H1 (cell line): ENCODE measurements around the gene GPR39. TPM values are rescaled to one million over a fixed set of nuclear protein-coding genes. Genes with fewer than 3 reads are reported as not detected.

Experiments
- CTCF ChIA-PET: fragments of 300-600 bp; sonication (Branson Sonifier 250); formaldehyde crosslinking; loops from one replicate; lab custom pipeline; 2021; ENCODE audit not compliant: partially characterized antibody; lab: Charles Lee
- POLR2A ChIA-PET: fragments of 300-600 bp; sonication (Branson Sonifier 250); formaldehyde crosslinking; loops from one replicate; lab custom pipeline; 2021; ENCODE audit warnings: inconsistent platforms; ENCODE audit not compliant: partially characterized antibody; lab: Charles Lee
- DNase-seq, 2 experiments: peaks; one replicate each; pipeline versions ENCODE4 v3.0.0 to v3.0.0-alpha.2; 2010 to 2022; ENCODE audit warnings: low spot score in 2 of 2, low read depth in 1 of 2, mixed read lengths in 1 of 2
- FAIRE-seq: peaks from 2 replicates; lab custom pipeline; 2011; peaks lifted over from hg19 to GRCh38; lab: Jason Lieb, UNC
- H2AFZ ChIP-seq: 2 replicates; pipeline ENCODE4 v1.8.1; 2012; ENCODE audit warnings: low read length, inconsistent platforms
- H2AK5ac ChIP-seq: 2 replicates; pipeline ENCODE4 v1.6.1; 2013; ENCODE audit warnings: low read depth, low read length
- H2BK120ac ChIP-seq: replicated peaks from 2 replicates; pipeline ENCODE3; 2013; ENCODE audit warnings: low read depth, low read length, inconsistent platforms
- H2BK12ac ChIP-seq: 2 replicates; pipeline ENCODE4 v1.6.1; 2013; ENCODE audit warnings: low read depth, low read length
- H2BK15ac ChIP-seq: 2 replicates; pipeline ENCODE4 v1.6.1; 2013; ENCODE audit warnings: low read length
- H2BK20ac ChIP-seq: 2 replicates; pipeline ENCODE4 v1.6.1; 2013; ENCODE audit warnings: low read length
- H2BK5ac ChIP-seq: 2 replicates; pipeline ENCODE4 v1.6.1; 2013; ENCODE audit warnings: low read depth, low read length
- H3K14ac ChIP-seq: 2 replicates; pipeline ENCODE4 v1.6.1; 2013; ENCODE audit warnings: inconsistent platforms; ENCODE audit not compliant: insufficient read length
- H3K18ac ChIP-seq: 2 replicates; pipeline ENCODE4 v1.6.1; 2013; ENCODE audit warnings: low read length; ENCODE audit errors: extremely low read depth
- H3K23ac ChIP-seq: 2 replicates; pipeline ENCODE4 v1.6.1; 2013; ENCODE audit warnings: inconsistent platforms; ENCODE audit not compliant: insufficient read length
- H3K23me2 ChIP-seq: 2 replicates; pipeline ENCODE4 v1.6.1; 2013; ENCODE audit warnings: low read depth, low read length
- H3K27ac ChIP-seq: 2 replicates; pipeline ENCODE4 v1.6.1; 2011; ENCODE audit warnings: low read depth, low read length, inconsistent platforms
- H3K27me3 ChIP-seq, 4 experiments: replicated peaks in 1 of 4; 1 replicate in 1 of 4; 2 replicates in 3 of 4; pipeline versions ENCODE4 v1.6.1 to v1.8.1; 2011 to 2013; ENCODE audit warnings: low read length in 3 of 4, mild to moderate bottlenecking in 3 of 4, inconsistent platforms in 2 of 4, mixed read lengths in 2 of 4, moderate library complexity in 1 of 4; ENCODE audit not compliant: control insufficient read depth in 3 of 4, insufficient read depth in 3 of 4; ENCODE audit errors: extremely low read depth in 1 of 4
- H3K36me3 ChIP-seq, 4 experiments: 2 replicates each; pipeline versions ENCODE4 v1.6.1 to v1.8.1; 2011 to 2013; ENCODE audit warnings: mild to moderate bottlenecking in 4 of 4, low read length in 3 of 4, moderate library complexity in 2 of 4, control low read depth in 1 of 4, inconsistent platforms in 1 of 4; ENCODE audit not compliant: insufficient read depth in 4 of 4, control insufficient read depth in 2 of 4
- H3K4ac ChIP-seq: replicated peaks from 2 replicates; pipeline ENCODE3; 2013; ENCODE audit warnings: low read length, low read depth, mixed read lengths, inconsistent platforms; ENCODE audit not compliant: insufficient read length
- H3K4me1 ChIP-seq, 4 experiments: replicated peaks in 1 of 4; 1 replicate in 1 of 4; 2 replicates in 3 of 4; pipeline versions ENCODE4 v1.6.1 to v1.8.1; 2011 to 2013; ENCODE audit warnings: low read length in 3 of 4, inconsistent platforms in 2 of 4, mixed read lengths in 1 of 4; ENCODE audit not compliant: insufficient read depth in 4 of 4, control insufficient read depth in 3 of 4
- H3K4me2 ChIP-seq, 2 experiments: 2 replicates each; pipeline versions ENCODE4 v1.6.1 to v1.8.1; 2011 to 2013; ENCODE audit warnings: low read depth in 2 of 2, low read length in 2 of 2, control low read depth in 1 of 2, inconsistent platforms in 1 of 2, mild to moderate bottlenecking in 1 of 2; ENCODE audit not compliant: insufficient read depth in 1 of 2
- H3K4me3 ChIP-seq, 4 experiments: fragments of 200-600, 300-600 bp in 1 of 4; sonication (generic), shearing (Covaris generic), sonication (Bioruptor Twin) in 1 of 4; 2 replicates each; pipeline versions ENCODE4 v1.5.1 to v1.8.1; 2011 to 2016; ENCODE audit warnings: low read length in 4 of 4, low read depth in 3 of 4, control low read depth in 2 of 4, inconsistent platforms in 2 of 4, mild to moderate bottlenecking in 2 of 4, mixed read lengths in 1 of 4, moderate library complexity in 1 of 4; ENCODE audit not compliant: insufficient read depth in 2 of 4; ENCODE audit errors: extremely low read depth in 1 of 4
- H3K56ac ChIP-seq: replicated peaks from 2 replicates; pipeline ENCODE3; 2013; ENCODE audit warnings: low read depth, mild to moderate bottlenecking, mixed read lengths, low read length, inconsistent platforms; ENCODE audit not compliant: insufficient read length
- H3K79me1 ChIP-seq: 2 replicates; pipeline ENCODE4 v1.6.1; 2013; ENCODE audit warnings: low read depth, low read length, control low read depth
- H3K79me2 ChIP-seq, 2 experiments: 2 replicates each; pipeline versions ENCODE4 v1.6.1 to v1.8.1; 2012 to 2013; ENCODE audit warnings: low read length in 2 of 2, mild to moderate bottlenecking in 2 of 2, inconsistent platforms in 1 of 2; ENCODE audit not compliant: insufficient read depth in 2 of 2, control insufficient read depth in 1 of 2
- H3K9ac ChIP-seq, 4 experiments: replicated peaks in 1 of 4; 1 replicate in 1 of 4; 2 replicates in 3 of 4; pipeline versions ENCODE4 v1.6.1 to v1.8.1; 2011 to 2013; ENCODE audit warnings: low read depth in 3 of 4, low read length in 3 of 4, control low read depth in 2 of 4, mild to moderate bottlenecking in 2 of 4, moderate library complexity in 2 of 4, inconsistent platforms in 1 of 4; ENCODE audit errors: extremely low read depth in 1 of 4
- H3K9me3 ChIP-seq, 2 experiments: 2 replicates each; pipeline versions ENCODE4 v1.6.1 to v1.8.1; 2012 to 2013; ENCODE audit warnings: mild to moderate bottlenecking in 2 of 2, moderate library complexity in 2 of 2, control low read depth in 1 of 2, inconsistent platforms in 1 of 2, low read depth in 1 of 2, low read length in 1 of 2, mixed read lengths in 1 of 2; ENCODE audit not compliant: insufficient read depth in 2 of 2
- H4K20me1 ChIP-seq, 2 experiments: replicated peaks in 1 of 2; 2 replicates each; pipeline versions ENCODE3 to v1.8.1; 2011 to 2013; ENCODE audit warnings: inconsistent platforms in 2 of 2, low read length in 2 of 2, mild to moderate bottlenecking in 1 of 2; ENCODE audit not compliant: insufficient read depth in 2 of 2, control insufficient read depth in 1 of 2
- H4K5ac ChIP-seq: 2 replicates; pipeline ENCODE4 v1.6.1; 2013; ENCODE audit warnings: low read length, low read depth, mixed read lengths, inconsistent platforms; ENCODE audit not compliant: insufficient read length
- H4K8ac ChIP-seq: 2 replicates; pipeline ENCODE4 v1.8.0; 2013; ENCODE audit warnings: mild to moderate bottlenecking, moderate library complexity, low read length, inconsistent platforms; ENCODE audit not compliant: insufficient read depth; ENCODE audit errors: extremely low read depth
- H4K91ac ChIP-seq: replicated peaks from 2 replicates; pipeline ENCODE3; 2013; ENCODE audit warnings: low read length, mixed read lengths, inconsistent platforms; ENCODE audit not compliant: insufficient read length
- EGR1 ChIP-seq: IDR thresholded peaks from 2 replicates; pipeline ENCODE4 v1.6.1; 2011; ENCODE audit warnings: low read depth, low read length, borderline replicate concordance
- HDAC2 ChIP-seq, 2 experiments: fragments of 300-600 bp in 1 of 2; sonication (generic) in 1 of 2; IDR thresholded peaks; 2 replicates each; pipeline ENCODE4 v1.6.1; 2011 to 2012; ENCODE audit warnings: low read depth in 2 of 2, low read length in 2 of 2, mild to moderate bottlenecking in 2 of 2, moderate library complexity in 2 of 2, borderline replicate concordance in 1 of 2, inconsistent platforms in 1 of 2
- NRF1 ChIP-seq: IDR thresholded peaks from 2 replicates; pipeline ENCODE4 v1.6.1; 2011; ENCODE audit warnings: mild to moderate bottlenecking, low read depth, low read length, improper control_type of control experiment
- SP2 ChIP-seq: IDR thresholded peaks from 2 replicates; pipeline ENCODE4 v1.6.1; 2012; ENCODE audit warnings: mild to moderate bottlenecking, low read length, inconsistent platforms
- SRF ChIP-seq: IDR thresholded peaks from 2 replicates; pipeline ENCODE4 v1.6.1; 2011; ENCODE audit warnings: mild to moderate bottlenecking, low read depth, low read length, moderate library complexity
- SUZ12 ChIP-seq: fragments of 200-600 bp; sonication (generic); IDR thresholded peaks from 2 replicates; pipeline ENCODE4 v1.6.1; 2012; ENCODE audit warnings: mild to moderate bottlenecking, inconsistent platforms, low read length, moderate library complexity, mixed read lengths
- WGBS, 2 experiments: shearing (Covaris generic) in 1 of 2; methylation state at CpG; one replicate each; pipeline versions ENCODE4 v1.1.6 to v1.1.7; 2013 to 2015; ENCODE audit warnings: low lambda C conversion rate in 2 of 2, mixed read lengths in 2 of 2, inconsistent platforms in 1 of 2, low coverage in 1 of 2, missing lambda C conversion rate in 1 of 2; ENCODE audit not compliant: insufficient replicate concordance in 2 of 2, insufficient coverage in 1 of 2, insufficient read length in 1 of 2; ENCODE audit errors: extremely low coverage in 1 of 2, missing lambda C conversion rate in 1 of 2; 5-methylcytosine and 5-hydroxymethylcytosine counted together
- polyA plus RNA-seq, 7 experiments: library from polyadenylated mRNA; depleted of rRNA in 3 of 7; stranded (reverse) in 5 of 7; unstranded in 2 of 7; fragments of >200 nt in 5 of 7; fragments of 200-250 nt in 2 of 7; gene quantifications; 1 replicate in 5 of 7; 2 replicates in 1 of 7; 4 replicates in 1 of 7; pipeline versions ENCODE4 v1.2.1 to v1.2.3, GENCODE V29; 2011 to 2013; ENCODE audit warnings: missing spikeins in 2 of 7, mixed read lengths in 2 of 7
- total RNA-seq: library from RNA; stranded (reverse); fragmentation: NEBNext Ultra II Directional; extraction: Animal tissue kit (Norgen Biotek cat#: 25700); gene quantifications from 2 replicates; pipeline ENCODE4 v1.2.1, GENCODE V29; 2021

GPR39 gene
- total and polyA plus RNA-seq, 2 of the 8 experiments (the other 6 are each of a cell fraction or from before 2014, with no cell fraction given) = 0.63 to 2.7 TPM

GRCh38 chr2:132424526-132425121, 8.0 kb downstream of the GPR39 start:
- no peaks in the 10 kb centered on the region for H3K27me3 ChIP-seq
- no peak overlapping the region for H2BK12ac ChIP-seq
- no peak overlapping the region for H2BK20ac ChIP-seq
- H4K91ac ChIP-seq = no peak overlapping the region
- H3K14ac ChIP-seq = no peak overlapping the region
- H3K4me2 ChIP-seq = no peak overlapping the region
- no peak overlapping the region for H2BK120ac ChIP-seq
- no peaks in the 10 kb centered on the region for H3K4me1 ChIP-seq
- no peak overlapping the region for H3K4ac ChIP-seq
- no peak overlapping the region for H3K9ac ChIP-seq
- WGBS, 2 experiments = 95% methylated on average over 5 of the region's 5 CpGs; no CpG with 5 or more reads in 1 of the 2 experiments
- H3K4me3 ChIP-seq = no peak overlapping the region
- H3K9me3 ChIP-seq = no peaks in the 10 kb centered on the region
- H2AFZ ChIP-seq = no peak overlapping the region
- ChIA-PET POLR2A (no interaction called here), CTCF (interaction anchor here (0.7 to 2.1 kb wide), 2 partner anchors 22 to 76 kb away, joined by 3 to 6 read pairs; no protein-coding TSS in a partner anchor)
- H3K23ac ChIP-seq = no peak overlapping the region
- H2BK15ac ChIP-seq = no peak overlapping the region
- TF ChIP-seq SRF = no peak
- TF ChIP-seq SP2 = no peak
- TF ChIP-seq NRF1 = no peak
- no peak for TF ChIP-seq EGR1
- no peak for TF ChIP-seq HDAC2 (IDR thresholded peaks at IDR 0.05; ENCODE audit: borderline replicate concordance in 1 of 2, low read depth in 2 of 2, low read length in 2 of 2)
- no peak for TF ChIP-seq SUZ12
- no peak overlapping the region for H4K8ac ChIP-seq
- no peak overlapping the region for H2AK5ac ChIP-seq
- no peak overlapping the region for H3K56ac ChIP-seq
- DNase-seq = no peak
- H4K5ac ChIP-seq = no peak overlapping the region
- H4K20me1 ChIP-seq = no peaks in the 10 kb centered on the region
- H3K79me1 ChIP-seq = no peaks in the 10 kb centered on the region
- FAIRE-seq = no peak
- H3K27ac ChIP-seq = no peak overlapping the region
- H2BK5ac ChIP-seq = no peak overlapping the region
- H3K18ac ChIP-seq = no peak overlapping the region
- no peaks in the 10 kb centered on the region for H3K79me2 ChIP-seq
- H3K36me3 ChIP-seq = no peaks in the 10 kb centered on the region
- no peaks in the 10 kb centered on the region for H3K23me2 ChIP-seq
